Measurements from ENCODE around the gene TFPI. TPM values are rescaled to one million over a fixed set of nuclear protein-coding genes. Genes with fewer than 3 reads are reported as not detected.

The TFPI gene
- total RNA-seq, 1 experiment from 2014 or later = 65.7 TPM

- H3K4me3 ChIP-seq = no peak overlapping the region
- H3K9me2 ChIP-seq (ENCODE audit: insufficient read depth) = no peaks in the 10 kb centered on the region
- no peak for TF ChIP-seq CTCF (conservative IDR thresholded peaks at IDR 0.05)
- no peak for TF ChIP-seq EZH2 (IDR thresholded peaks at IDR 0.05; ENCODE audit: low read depth)
- no peak overlapping the region for H3K4me2 ChIP-seq
- ChIA-PET POLR2A (ENCODE audit: unreplicated experiment) (no interaction called here), CTCF (no interaction called here)
- no peaks in the 10 kb centered on the region for H4K20me1 ChIP-seq (ENCODE audit: insufficient read depth)
- H3K27me3 ChIP-seq (ENCODE audit: insufficient read depth, low read depth) = no peaks in the 10 kb centered on the region
- no peaks in the 10 kb centered on the region for H3K36me3 ChIP-seq (ENCODE audit: low read depth)
- DNase-seq = no peak
- intact Hi-C loops (cut with micrococcal nuclease; ENCODE audit: unreplicated experiment) = no loop called here
- H3K4me1 ChIP-seq (replicated peaks; ENCODE audit: insufficient read depth) = no peaks in the 10 kb centered on the region
- H3K79me2 ChIP-seq (ENCODE audit: low read depth) = no peaks in the 10 kb centered on the region
- no peak overlapping the region for H3K27ac ChIP-seq
- no TSS peak for BruUV-seq (replicated peaks)
- no peaks in the 10 kb centered on the region for H3K9me3 ChIP-seq (ENCODE audit: insufficient read depth, low read depth)
- no peak overlapping the region for H2AFZ ChIP-seq
- H3F3A ChIP-seq (ENCODE audit: insufficient read depth, low read depth) = no peaks in the 10 kb centered on the region
Observed at GRCh38 chr2:187438455-187438854, 115.8 kb downstream of the TFPI start.

GRCh38 chr2:187435756-187436155 is 118.5 kb downstream of the TFPI start:
- Histone ChIP-seq H3K4me1 (replicated peaks; ENCODE audit: insufficient read depth) (no peaks in the 10 kb centered on the region), H3K4me3 (no peak overlapping the region), H3K36me3 (ENCODE audit: low read depth) (no peaks in the 10 kb centered on the region), H3K79me2 (ENCODE audit: low read depth) (no peaks in the 10 kb centered on the region), H2AFZ (no peak overlapping the region), H3K9me2 (ENCODE audit: insufficient read depth) (no peaks in the 10 kb centered on the region), H3K4me2 (no peak overlapping the region), H3K27ac (no peak overlapping the region), H4K20me1 (ENCODE audit: insufficient read depth) (no peaks in the 10 kb centered on the region), H3K9me3 (ENCODE audit: insufficient read depth, low read depth) (no peaks in the 10 kb centered on the region), H3K27me3 (ENCODE audit: insufficient read depth, low read depth) (no peaks in the 10 kb centered on the region), H3F3A (ENCODE audit: insufficient read depth, low read depth) (no peaks in the 10 kb centered on the region)
- DNase-seq = no peak
- POLR2A ChIA-PET (ENCODE audit: unreplicated experiment) = no interaction called here
- TF ChIP-seq CTCF (conservative IDR thresholded peaks at IDR 0.05) = no peak
- intact Hi-C loops (cut with micrococcal nuclease; ENCODE audit: unreplicated experiment) = no loop called here
- no TSS peak for BruUV-seq (replicated peaks)
- CTCF ChIA-PET = no interaction called here

- no peaks in the 10 kb centered on the region for H3K4me1 ChIP-seq (replicated peaks; ENCODE audit: insufficient read depth)
- ChIA-PET CTCF (no interaction called here), POLR2A (ENCODE audit: unreplicated experiment) (no interaction called here)
- no peak overlapping the region for H3K27ac ChIP-seq
- no peaks in the 10 kb centered on the region for H4K20me1 ChIP-seq (ENCODE audit: insufficient read depth)
- no TSS peak for BruUV-seq (replicated peaks)
- no peaks in the 10 kb centered on the region for H3K9me2 ChIP-seq (ENCODE audit: insufficient read depth)
- no peaks in the 10 kb centered on the region for H3K36me3 ChIP-seq (ENCODE audit: low read depth)
- H3K4me3 ChIP-seq = no peak overlapping the region
- no peak overlapping the region for H3K4me2 ChIP-seq
- H3K27me3 ChIP-seq (ENCODE audit: insufficient read depth, low read depth) = no peaks in the 10 kb centered on the region
- H3F3A ChIP-seq (ENCODE audit: insufficient read depth, low read depth) = no peaks in the 10 kb centered on the region
- DNase-seq = no peak
- no peak overlapping the region for H2AFZ ChIP-seq
- TF ChIP-seq EZH2 (IDR thresholded peaks at IDR 0.05; ENCODE audit: low read depth) (no peak), CTCF (conservative IDR thresholded peaks at IDR 0.05) (no peak)
- no peaks in the 10 kb centered on the region for H3K9me3 ChIP-seq (ENCODE audit: insufficient read depth, low read depth)
- intact Hi-C loops (cut with micrococcal nuclease; ENCODE audit: unreplicated experiment) = no loop called here
- no peaks in the 10 kb centered on the region for H3K79me2 ChIP-seq (ENCODE audit: low read depth)
Observed at GRCh38 chr2:187435078-187435477, 119.2 kb downstream of the TFPI start.

Measured in PC-9 (cell line).